ENCODE measurements around the gene BPIFA1.

The BPIFA1 gene

GRCh38 chr20:33235696-33236095 is at the start of gene BPIFA1:
Gene BPIFA1, plus strand, starts transcription at chr20:33235996. Its CDS starts 1,716 bp downstream, at chr20:33237712.
- no peak for DNase-seq (ENCODE audit: low read depth in 2 of 3, low spot score in 1 of 3)

GRCh38 chr20:33187491-33187890 is 48.3 kb upstream of the BPIFA1 start:
- DNase-seq (ENCODE audit: low read depth in 2 of 3, low spot score in 1 of 3) = no peak

DNA sequence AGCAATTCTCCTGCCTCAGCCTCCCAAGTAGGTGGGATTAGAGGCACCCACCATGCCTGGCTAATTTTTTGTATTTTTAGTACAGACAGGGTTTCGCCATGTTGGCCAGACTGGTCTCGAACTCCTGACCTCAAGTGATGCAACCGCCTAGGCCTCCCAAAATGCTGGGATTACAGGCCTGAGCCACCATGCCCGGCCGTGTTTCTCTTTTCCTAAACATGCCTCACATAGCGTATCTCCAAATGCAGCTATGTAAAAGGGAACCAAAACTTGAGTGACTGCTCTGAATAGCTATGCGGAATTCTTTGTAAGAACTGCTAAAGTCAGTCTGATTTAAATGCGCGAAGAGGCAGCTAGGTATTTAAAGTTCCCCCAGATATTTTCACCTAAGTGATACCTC is 47.4 kb upstream of the BPIFA1 start:
- DNase-seq (ENCODE audit: low read depth in 2 of 3, low spot score in 1 of 3) = no peak

DNA sequence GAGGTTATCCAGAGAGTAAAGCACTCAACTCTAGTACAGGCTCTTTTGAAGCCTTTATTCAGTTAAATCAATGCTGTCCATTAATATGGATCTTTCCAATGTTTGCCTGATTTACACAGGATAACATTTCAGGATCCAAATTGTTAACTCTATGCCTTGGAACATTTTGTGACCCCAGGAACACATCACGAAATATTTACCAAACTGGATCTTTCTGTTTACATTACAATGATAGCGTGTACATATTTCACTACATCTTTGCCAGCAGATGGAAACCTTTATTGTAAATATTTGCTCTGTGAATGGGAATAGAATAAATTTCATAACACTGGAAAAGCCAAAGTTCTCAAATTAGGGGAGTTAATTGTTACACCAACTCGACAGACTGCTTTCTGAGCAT is 44.3 kb upstream of the BPIFA1 start:
- no peak for DNase-seq (ENCODE audit: low read depth in 2 of 3, low spot score in 1 of 3)

- no peak for DNase-seq (ENCODE audit: low read depth in 2 of 3, low spot score in 1 of 3)
Measured at GRCh38 chr20:33191955-33192354, 43.8 kb upstream of the BPIFA1 start.

DNA sequence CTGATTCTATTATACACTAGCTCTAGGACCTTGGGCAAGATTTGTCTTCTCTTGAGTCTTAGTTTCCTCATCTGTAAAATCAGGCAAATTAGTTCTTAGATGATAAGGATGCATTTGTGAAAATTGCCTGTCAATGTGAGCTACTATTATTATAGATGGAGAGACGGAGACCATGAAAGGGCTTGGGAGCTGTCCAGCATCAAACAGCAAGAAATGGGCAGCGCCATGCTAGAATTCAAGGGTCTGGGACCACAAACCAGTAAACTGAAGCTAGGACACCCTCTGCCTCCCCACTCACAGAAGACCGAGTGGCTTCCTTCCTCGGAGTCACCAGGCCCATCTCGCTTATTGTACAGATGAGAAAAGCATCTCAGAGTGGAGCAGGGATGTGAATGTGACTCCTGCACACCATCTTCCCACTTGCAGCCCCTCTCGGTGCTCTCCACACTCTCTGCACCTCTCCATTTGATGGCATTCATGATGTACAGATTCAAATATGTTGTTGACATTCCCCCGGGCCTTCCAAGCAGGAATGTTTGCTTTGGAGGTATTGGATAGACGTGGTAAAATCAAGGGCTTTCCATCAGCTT is 42.8 kb upstream of the BPIFA1 start:
- no peak for DNase-seq (ENCODE audit: low read depth in 2 of 3, low spot score in 1 of 3)

DNA sequence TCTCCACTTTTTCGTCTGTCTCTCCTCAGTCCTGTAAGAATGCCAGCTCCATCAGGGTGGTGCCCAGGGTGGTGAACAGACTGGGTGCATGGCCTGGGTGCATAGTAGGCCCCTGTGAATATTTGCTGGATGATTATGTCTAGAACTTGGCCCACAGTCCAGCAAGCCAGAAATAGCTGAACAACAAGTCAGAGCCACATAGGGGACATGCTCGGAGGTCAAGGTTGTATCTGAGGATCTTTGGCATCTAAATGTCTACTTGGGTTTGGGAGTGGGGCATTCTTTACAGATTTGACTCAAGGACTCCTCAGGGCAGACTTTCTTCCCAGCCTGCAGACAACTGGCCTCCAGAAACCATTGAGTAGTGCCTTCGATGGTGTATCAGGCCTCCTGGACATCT is 36.8 kb upstream of the BPIFA1 start:
- DNase-seq (ENCODE audit: low read depth in 2 of 3, low spot score in 1 of 3) = no peak

DNA sequence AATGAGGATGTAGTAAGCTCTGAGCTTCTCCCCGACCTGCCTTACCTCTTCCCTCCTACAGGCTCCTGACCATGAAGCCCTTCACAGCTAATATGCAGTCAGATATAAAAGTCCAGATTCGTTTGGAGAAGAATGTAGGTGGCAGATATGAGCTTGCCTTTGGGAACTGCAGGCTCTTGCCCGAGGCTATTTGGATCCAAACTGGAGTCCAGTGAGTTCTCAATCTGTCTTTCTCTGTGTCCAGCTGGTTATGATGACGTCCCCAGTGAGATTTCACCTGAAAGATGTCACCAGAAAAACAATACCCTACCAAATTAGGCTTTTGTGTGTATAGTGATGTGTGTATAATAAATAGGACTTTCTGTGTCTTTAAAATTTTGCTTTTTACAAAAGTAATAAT is 33.3 kb upstream of the BPIFA1 start:
- DNase-seq (ENCODE audit: low read depth in 2 of 3, low spot score in 1 of 3) = no peak

DNA sequence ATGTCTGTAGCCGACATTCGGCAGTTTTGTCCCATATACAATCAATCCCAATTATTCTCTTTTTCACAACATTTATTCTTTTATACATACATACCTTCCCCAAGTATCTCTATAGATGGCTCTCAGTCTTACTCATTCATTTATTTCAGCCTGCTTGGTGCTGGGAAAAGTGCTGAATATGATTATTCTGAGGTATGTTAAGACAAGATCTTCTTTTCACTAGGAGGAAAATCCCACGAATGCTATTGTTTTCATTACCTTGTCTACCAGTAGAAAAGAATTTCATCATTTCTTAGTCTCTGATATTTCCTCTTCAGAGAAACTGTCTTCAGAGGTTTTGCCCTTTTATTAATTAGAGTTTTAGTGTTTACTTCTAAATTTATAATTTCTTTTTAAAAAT is 32.4 kb upstream of the BPIFA1 start:
- DNase-seq (ENCODE audit: low read depth in 2 of 3, low spot score in 1 of 3) = no peak

DNA sequence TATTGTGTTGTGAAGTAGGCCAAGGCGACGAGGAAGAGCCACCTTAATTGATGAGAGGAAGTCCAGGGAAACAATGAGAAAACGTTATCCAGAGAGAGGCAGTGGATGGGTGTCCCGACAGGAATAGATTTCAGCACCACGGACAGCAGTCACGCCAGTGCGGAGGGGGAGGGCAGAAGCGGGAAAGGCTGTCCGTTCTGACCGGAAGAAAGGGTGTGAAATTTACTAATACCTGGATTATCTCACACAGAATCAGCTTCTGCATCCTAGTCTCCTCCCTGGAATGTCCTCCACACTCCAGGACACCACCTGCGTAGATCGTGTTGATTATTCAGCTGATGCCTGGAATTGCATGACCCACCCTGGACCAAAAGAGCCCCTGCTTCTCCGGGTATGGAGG is 26.0 kb upstream of the BPIFA1 start:
- peak; percentile 6 to 27 (median 27) for DNase-seq (ENCODE audit: low read depth in 2 of 3, low spot score in 1 of 3)

GRCh38 chr20:33210371-33210770 is 25.4 kb upstream of the BPIFA1 start:
- DNase-seq (ENCODE audit: low read depth in 2 of 3, low spot score in 1 of 3) = no peak

DNA sequence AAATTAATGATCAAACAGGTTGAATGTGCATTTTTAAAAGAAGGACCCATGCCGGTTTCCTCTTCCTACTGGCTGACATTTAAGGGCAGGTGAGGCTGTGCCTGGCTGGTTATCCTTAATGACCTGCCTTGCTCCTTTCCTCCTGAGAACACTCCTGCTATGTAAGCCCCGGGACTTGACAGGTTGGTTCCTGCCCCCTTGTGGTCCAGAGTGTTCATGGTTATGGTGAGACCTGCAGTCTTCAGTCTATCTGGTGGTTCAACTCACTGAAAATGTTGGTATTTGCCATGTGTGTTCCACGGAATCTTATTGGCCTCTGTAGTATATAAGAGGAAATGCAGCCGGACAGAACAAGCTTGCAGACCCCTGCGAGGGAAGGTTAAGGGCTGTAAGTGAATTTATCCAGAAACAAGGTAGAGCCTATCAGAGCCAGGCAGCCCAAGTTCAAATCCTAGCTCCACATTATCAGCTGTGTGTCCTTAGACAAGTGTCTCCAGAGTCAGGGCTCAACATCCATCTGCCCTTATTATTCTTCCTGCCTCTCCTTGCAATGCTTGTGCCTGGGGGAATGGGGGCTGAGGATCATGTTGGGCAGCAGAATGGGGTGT is 23.9 kb upstream of the BPIFA1 start:
- DNase-seq (ENCODE audit: low read depth in 2 of 3, low spot score in 1 of 3) = peak; percentile 6 to 24 (median 10)

DNA sequence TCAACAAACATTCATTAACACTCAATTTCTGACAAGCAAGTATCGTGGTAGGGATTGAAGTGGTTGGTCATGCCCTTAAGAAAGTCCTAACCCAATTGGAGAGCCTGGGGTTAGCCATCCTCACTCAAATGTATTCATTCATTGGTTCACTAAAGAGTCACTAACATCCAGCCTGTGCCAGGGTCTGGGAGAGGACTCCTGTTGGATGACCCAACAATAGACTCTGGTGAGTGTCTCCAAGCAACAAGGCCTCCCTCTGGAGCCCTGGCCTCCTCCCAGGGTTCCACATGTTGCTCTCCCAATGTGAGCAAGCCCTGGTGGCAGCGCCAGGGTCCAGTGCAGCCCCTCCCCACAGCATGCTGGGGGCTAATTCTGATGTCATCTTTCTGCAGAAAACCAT is 18.7 kb upstream of the BPIFA1 start, which contains the start of gene BPIFA3:
Gene BPIFA3 (plus strand): TSS at position 301 of the 400 bp plus-strand sequence. CDS start 185 bp downstream, outside the sequence.
- DNase-seq (ENCODE audit: low read depth in 2 of 3, low spot score in 1 of 3) = no peak

- no peak for DNase-seq (ENCODE audit: low read depth in 2 of 3, low spot score in 1 of 3)
Measured at GRCh38 chr20:33224399-33224798, 11.4 kb upstream of the BPIFA1 start.

DNA sequence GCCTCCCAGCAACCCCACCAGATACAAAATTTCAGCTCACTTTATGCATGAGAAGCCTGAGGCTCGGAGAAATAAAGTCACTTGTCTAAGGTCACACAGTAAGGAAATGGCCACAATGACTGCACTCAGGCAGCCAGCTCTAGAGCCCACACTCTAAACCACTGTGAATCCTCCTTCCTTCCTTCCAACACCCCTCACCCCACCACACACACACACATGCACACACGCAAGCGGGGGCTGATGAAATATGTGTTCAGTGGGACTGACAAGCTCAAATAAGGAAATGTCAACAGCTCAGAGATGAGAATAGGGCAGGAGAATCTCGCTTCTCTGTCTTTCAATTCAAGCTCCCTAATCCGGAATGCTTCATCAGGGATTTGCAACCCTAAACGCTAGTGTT is 6.0 kb upstream of the BPIFA1 start:
- DNase-seq (ENCODE audit: low read depth in 2 of 3, low spot score in 1 of 3) = no peak

DNA sequence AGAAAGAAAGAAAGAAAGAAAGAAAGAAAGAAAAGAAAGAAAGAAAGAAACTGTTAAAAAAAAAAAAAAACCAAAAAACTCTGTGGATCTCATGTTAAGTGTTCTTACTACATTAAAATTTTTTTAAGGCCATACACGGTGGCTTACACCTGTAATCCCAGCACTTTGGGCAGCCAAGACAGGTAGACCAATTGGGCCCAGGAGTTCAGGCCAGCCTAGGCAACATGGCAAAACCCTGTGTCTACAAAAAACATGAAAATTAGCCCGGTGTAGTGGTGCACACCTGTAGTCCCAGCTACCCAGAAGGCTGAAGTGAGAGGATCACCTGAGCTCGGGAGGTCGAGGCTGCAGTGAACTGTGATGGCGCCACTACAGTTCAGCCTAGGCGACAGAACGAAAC is 4.6 kb upstream of the BPIFA1 start:
- DNase-seq (ENCODE audit: low read depth in 2 of 3, low spot score in 1 of 3) = no peak

DNA sequence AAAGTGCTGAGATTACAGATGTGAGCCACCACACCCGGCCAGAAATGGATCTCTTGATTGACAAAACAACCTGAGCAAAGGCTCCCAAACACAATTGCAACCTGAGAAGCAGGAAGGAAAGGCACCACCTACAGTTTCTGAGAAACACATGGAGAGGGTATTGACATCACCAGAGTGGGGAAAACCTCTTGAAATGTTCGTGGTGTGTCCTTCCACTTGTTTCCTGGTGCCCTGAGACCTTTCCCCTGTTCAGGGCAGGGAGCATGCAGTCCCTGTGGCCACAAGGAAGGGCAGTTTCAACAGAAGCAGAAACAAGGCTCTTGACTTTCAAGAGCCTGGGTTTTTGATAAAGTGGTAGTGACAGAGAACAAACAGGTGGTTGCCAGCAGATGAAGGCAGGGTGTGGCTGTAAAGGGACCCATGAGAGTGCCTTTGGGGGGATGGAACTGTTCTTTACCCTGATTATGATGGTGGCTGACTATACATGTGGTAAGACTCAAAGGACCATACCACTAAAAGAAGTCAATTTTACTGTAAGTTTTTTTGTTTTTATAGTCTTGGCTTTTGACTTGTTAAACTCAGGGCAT is 3.2 kb upstream of the BPIFA1 start:
- no peak for DNase-seq (ENCODE audit: low read depth in 2 of 3, low spot score in 1 of 3)

GRCh38 chr20:33233129-33233774 is 2.5 kb upstream of the BPIFA1 start:
- no peak for DNase-seq (ENCODE audit: low read depth in 2 of 3, low spot score in 1 of 3)

GRCh38 chr20:33234050-33234449 is 1.7 kb upstream of the BPIFA1 start:
- no peak for DNase-seq (ENCODE audit: low read depth in 2 of 3, low spot score in 1 of 3)

GRCh38 chr20:33236351-33236750 is 555 bp downstream of the BPIFA1 start:
- no peak for DNase-seq (ENCODE audit: low read depth in 2 of 3, low spot score in 1 of 3)

GRCh38 chr20:33237989-33238388 is 2.2 kb downstream of the BPIFA1 start:
- no peak for DNase-seq (ENCODE audit: low read depth in 2 of 3, low spot score in 1 of 3)

- no peak for DNase-seq (ENCODE audit: low read depth in 2 of 3, low spot score in 1 of 3)
Measured at GRCh38 chr20:33239418-33239817, 3.6 kb downstream of the BPIFA1 start.

Measured in stimulated activated CD4-positive, alpha-beta T cell treated with anti-CD3 and anti-CD28 coated beads, Interleukin-12 subunit alpha, Interleukin-12 subunit beta, amount 100 ng/mL, for 48 hours (primary cell).